ENCODE results near the gene ZNF619.

- TF ChIP-seq CTCF (IDR thresholded peaks at IDR 0.05; ENCODE audit: poor library complexity) = no peak
- no peak for TF ChIP-seq EZH2 (IDR thresholded peaks at IDR 0.05; ENCODE audit: borderline replicate concordance)
These were observed 23.0 kb downstream of the ZNF619 start for GRCh38 chr3:40499952-40500351.

Data from hepatocyte (in vitro differentiated cells).